ENCODE measurements around the gene MTMR10. TPM values are rescaled to one million over a fixed set of nuclear protein-coding genes. Genes with fewer than 3 reads are reported as not detected.

Gene MTMR10
- total RNA-seq, 1 donor from 2014 or later: 4.5 TPM

DNA sequence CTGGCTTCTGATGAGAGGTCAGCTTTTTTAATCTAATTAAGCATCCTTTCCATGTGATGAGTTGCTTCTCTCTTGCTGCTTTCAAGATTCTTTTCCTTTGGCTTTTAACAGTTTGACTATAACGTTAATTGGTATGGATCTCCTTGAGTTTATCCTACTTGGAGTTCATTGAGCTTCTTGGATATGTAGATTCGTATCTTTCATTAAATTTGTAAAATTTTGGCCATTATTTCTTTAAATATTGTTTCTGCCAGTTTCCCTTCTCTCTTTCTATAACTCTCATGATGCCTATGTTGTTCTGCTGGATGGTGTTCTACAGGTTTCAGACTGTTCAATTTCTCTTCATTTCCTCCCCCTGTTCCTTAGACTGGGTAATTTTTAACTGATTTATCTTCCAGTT is 21.0 kb upstream of the MTMR10 start:
- TF ChIP-seq, protein P1, sequence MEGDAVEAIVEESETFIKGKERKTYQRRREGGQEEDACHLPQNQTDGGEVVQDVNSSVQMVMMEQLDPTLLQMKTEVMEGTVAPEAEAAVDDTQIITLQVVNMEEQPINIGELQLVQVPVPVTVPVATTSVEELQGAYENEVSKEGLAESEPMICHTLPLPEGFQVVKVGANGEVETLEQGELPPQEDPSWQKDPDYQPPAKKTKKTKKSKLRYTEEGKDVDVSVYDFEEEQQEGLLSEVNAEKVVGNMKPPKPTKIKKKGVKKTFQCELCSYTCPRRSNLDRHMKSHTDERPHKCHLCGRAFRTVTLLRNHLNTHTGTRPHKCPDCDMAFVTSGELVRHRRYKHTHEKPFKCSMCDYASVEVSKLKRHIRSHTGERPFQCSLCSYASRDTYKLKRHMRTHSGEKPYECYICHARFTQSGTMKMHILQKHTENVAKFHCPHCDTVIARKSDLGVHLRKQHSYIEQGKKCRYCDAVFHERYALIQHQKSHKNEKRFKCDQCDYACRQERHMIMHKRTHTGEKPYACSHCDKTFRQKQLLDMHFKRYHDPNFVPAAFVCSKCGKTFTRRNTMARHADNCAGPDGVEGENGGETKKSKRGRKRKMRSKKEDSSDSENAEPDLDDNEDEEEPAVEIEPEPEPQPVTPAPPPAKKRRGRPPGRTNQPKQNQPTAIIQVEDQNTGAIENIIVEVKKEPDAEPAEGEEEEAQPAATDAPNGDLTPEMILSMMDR (IDR thresholded peaks at IDR 0.05): no peak
- Histone ChIP-seq H3K27ac (no peak overlapping the region), H3K4me1 (no peaks in the 10 kb centered on the region), H3K36me3 (no peaks in the 10 kb centered on the region), H3K27me3 (no peaks in the 10 kb centered on the region), H3K9me3 (peaks cover 10 to 24% of the 10 kb centered on the region in 2 donors), H3K4me3 (no peak overlapping the region)
- no peak for DNase-seq (ENCODE audit: low spot score in 2 of 2)
- intact Hi-C loops (cut with DNase I): no loop called here

DNA sequence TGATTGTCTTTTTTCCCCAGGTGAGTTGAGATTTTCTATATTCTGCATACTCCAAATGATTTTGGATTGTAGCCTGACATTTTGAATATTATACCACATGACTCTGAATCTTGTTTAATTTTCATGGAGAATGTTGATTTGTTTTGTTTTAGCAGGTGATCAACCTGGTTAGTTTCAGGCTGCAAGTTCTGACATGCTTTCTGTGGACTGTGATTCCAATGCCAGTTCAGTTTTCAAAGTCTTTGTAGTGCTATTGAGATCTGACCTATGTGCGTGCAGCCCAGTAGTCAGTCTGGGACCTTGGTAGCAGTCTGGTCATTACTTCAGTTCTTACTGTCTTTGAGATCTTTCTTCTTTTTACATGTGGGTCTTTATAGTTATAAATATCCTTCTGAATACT is 18.6 kb upstream of the MTMR10 start:
- Histone ChIP-seq H3K4me3 (no peak overlapping the region), H3K9me3 (peaks cover 10 to 24% of the 10 kb centered on the region in 2 donors), H3K27me3 (no peaks in the 10 kb centered on the region), H3K36me3 (no peaks in the 10 kb centered on the region), H3K27ac (no peak overlapping the region), H3K4me1 (no peaks in the 10 kb centered on the region)
- TF ChIP-seq, protein P1 (IDR thresholded peaks at IDR 0.05): no peak
- intact Hi-C loops (cut with DNase I): no loop called here
- no peak for DNase-seq (ENCODE audit: low spot score in 2 of 2)

DNA sequence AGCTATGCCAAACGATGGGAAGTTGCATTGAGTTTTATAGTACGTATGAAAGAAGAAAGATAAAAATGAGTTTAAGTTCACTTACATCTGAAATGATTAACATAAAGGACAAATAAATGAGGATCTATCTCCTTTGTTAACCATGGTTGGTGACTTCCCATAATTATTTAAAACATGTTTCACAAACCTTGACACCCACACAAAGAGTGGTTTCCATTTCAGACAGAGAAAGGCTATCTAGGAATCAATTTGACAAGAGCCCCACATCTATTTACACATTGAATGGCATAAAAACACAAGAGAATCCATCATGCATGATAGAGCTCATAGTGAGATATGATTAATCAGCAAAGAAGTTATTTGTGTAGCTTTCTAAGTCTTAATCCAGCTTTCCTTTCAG is 14.2 kb upstream of the MTMR10 start:
- DNase-seq (ENCODE audit: low spot score in 2 of 2): no peak
- Histone ChIP-seq H3K4me3 (no peak overlapping the region), H3K27ac (no peak overlapping the region), H3K9me3 (peaks cover 0 to 1% of the 10 kb centered on the region in 2 donors), H3K4me1 (no peaks in the 10 kb centered on the region), H3K27me3 (no peaks in the 10 kb centered on the region), H3K36me3 (no peaks in the 10 kb centered on the region)
- intact Hi-C loops (cut with DNase I): no loop called here
- TF ChIP-seq, protein P1 (IDR thresholded peaks at IDR 0.05): no peak

DNA sequence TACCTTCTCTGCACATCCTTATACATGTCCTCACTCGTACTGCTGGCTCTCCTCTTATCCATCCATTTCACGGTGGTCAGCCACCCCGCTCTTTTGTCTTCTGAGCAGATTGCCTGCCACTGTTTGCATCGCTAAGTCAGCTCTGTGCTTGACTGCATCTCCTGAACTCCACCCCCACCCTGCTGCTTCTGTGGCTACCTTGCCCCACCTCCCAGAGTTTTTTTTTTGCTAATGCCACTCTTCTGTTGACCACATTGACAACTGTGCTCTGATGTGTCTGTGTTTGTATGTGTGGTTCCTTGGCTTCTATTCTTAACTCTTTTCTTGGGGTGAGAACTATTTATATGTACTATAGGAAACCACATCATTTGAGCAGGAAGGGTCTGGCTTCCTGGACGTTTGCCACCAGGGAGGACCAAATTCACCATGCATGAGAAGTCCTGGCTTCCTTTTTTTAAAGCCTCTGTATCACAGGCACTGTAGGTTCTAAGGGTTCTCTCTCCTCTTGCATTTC is 12.8 kb upstream of the MTMR10 start:
- H3K4me1 ChIP-seq: no peaks in the 10 kb centered on the region
- H3K27me3 ChIP-seq: no peaks in the 10 kb centered on the region
- H3K9me3 ChIP-seq: no peaks in the 10 kb centered on the region
- H3K36me3 ChIP-seq: no peaks in the 10 kb centered on the region
- TF ChIP-seq, protein P1 (IDR thresholded peaks at IDR 0.05): no peak
- DNase-seq (ENCODE audit: low spot score in 2 of 2): no peak
- H3K4me3 ChIP-seq: no peak overlapping the region
- intact Hi-C loops (cut with DNase I): no loop called here
- no peak overlapping the region for H3K27ac ChIP-seq

DNA sequence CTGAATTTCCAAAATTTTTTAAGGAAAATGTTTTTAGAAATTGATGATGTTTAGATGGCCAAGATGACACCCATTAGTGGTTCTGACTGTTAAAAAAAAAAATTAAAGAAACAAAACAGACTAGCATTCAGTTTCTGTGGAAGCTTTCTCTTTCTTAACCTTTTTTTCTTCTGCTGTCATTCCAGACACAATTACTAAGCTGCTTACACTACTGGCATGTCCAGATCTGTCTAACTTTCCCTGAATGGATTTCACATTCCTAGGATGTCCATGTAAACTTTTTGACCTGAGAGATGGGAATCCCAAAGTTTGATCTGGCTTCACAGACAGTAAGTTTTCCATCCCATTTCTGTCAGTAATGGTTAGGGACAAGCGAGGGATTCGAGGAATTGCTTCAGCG is 10.3 kb upstream of the MTMR10 start:
- intact Hi-C loops (cut with DNase I): no loop called here
- TF ChIP-seq, protein P1 (IDR thresholded peaks at IDR 0.05): no peak
- no peak for DNase-seq (ENCODE audit: low spot score in 2 of 2)

DNA sequence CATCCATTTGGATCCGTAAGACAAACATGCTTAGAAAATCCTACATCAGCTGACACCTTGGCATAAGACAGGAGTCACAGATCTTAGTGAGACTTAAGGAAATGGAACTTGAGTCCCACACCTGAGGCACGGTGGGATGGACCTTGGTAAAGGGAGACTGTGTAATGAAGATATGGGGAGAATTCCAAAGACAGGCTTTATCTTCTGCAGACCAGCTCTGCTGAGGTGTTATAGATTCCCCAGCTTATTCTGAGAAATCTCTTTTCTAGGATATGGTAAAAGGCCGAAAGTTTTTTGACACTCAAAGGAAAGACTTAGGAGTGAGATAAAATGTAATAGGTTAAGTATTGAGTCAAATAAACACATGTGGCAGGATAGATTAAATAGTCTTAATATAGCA is 8.3 kb upstream of the MTMR10 start:
- Histone ChIP-seq H3K9me3 (no peaks in the 10 kb centered on the region), H3K4me1 (no peaks in the 10 kb centered on the region), H3K27ac (no peak overlapping the region), H3K4me3 (no peak overlapping the region), H3K27me3 (no peaks in the 10 kb centered on the region), H3K36me3 (no peaks in the 10 kb centered on the region)
- intact Hi-C loops (cut with DNase I): no loop called here
- TF ChIP-seq, protein P1 (IDR thresholded peaks at IDR 0.05): no peak
- no peak for DNase-seq (ENCODE audit: low spot score in 2 of 2)

More for the DNA sequence above, 10.3 kb upstream of the MTMR10 start:
- H3K27me3 ChIP-seq: no peaks in the 10 kb centered on the region
- no peak overlapping the region for H3K27ac ChIP-seq
- no peaks in the 10 kb centered on the region for H3K36me3 ChIP-seq
- no peaks in the 10 kb centered on the region for H3K4me1 ChIP-seq
- no peak overlapping the region for H3K4me3 ChIP-seq
- no peaks in the 10 kb centered on the region for H3K9me3 ChIP-seq
